Measurements from ENCODE around the gene EGFL7.

GRCh38 chr9:136712690-136713544, 50.2 kb downstream of the EGFL7 start:
- TF ChIP-seq CTCF (IDR thresholded peaks at IDR 0.05) (no peak), POLR2A (IDR thresholded peaks at IDR 0.05) (no peak)
